Fibroblast of the aortic adventitia (primary cell): ENCODE data around the gene NTN5. TPM values are rescaled to one million over a fixed set of nuclear protein-coding genes. Genes with fewer than 3 reads are reported as not detected.

Experiments
- DNase-seq: peaks from one replicate; pipeline ENCODE4 v3.0.0-alpha.2; 2010; ENCODE audit warnings: low read depth
- H3K4me3 ChIP-seq: 2 replicates; pipeline ENCODE4 v1.5.1; 2011; ENCODE audit warnings: low read depth, mild to moderate bottlenecking, control low read depth, low read length, moderate library complexity
- CTCF ChIP-seq: IDR thresholded peaks from 2 replicates; pipeline ENCODE4 v1.5.1; 2011; ENCODE audit warnings: mild to moderate bottlenecking, low read length, control low read depth, inconsistent platforms; ENCODE audit not compliant: insufficient read depth
- total RNA-seq: library from RNA; depleted of rRNA; stranded (reverse); fragments of >200 nt; gene quantifications from 2 replicates; pipeline ENCODE4 v1.2.3, GENCODE V29; 2012; ENCODE audit warnings: low replicate concordance

NTN5 gene
- total RNA-seq, 1 donor: 0.09 TPM

GRCh38 chr19:48611872-48612271 lies 60.9 kb downstream of the NTN5 start:
- DNase-seq: no peak
- TF ChIP-seq CTCF: no peak
- H3K4me3 ChIP-seq: no peak overlapping the region

Other genes starting within 250 kb of the NTN5 start
- gene GRWD1, start 227.0 kb downstream of the NTN5 start, total RNA-seq: 34.1 and 34.6 TPM in 2 replicates
- 0.54 and 1.3 TPM in 2 replicates for gene KCNJ14, start 217.4 kb downstream of the NTN5 start, total RNA-seq
- 51.3 and 107 TPM in 2 replicates for gene CYTH2, start 203.6 kb downstream of the NTN5 start, total RNA-seq
- gene LMTK3, start 161.2 kb downstream of the NTN5 start, total RNA-seq: not detected in 2 replicates
- gene SULT2B1, start 120.8 kb downstream of the NTN5 start, total RNA-seq: not detected in 2 replicates
- gene SPACA4, start 66.3 kb downstream of the NTN5 start, total RNA-seq: not detected in 2 replicates
- 0.18 TPM in 1 of 2 replicates, not detected in the other for gene FAM83E, start 57.9 kb downstream of the NTN5 start, total RNA-seq
- gene RPL18, start 53.8 kb downstream of the NTN5 start, total RNA-seq: 1,782 and 2,036 TPM in 2 replicates
- gene SPHK2, start 53.5 kb downstream of the NTN5 start, total RNA-seq: 10.9 and 16.3 TPM in 2 replicates
- 20.9 and 48.8 TPM in 2 replicates for gene DBP, start 35.6 kb downstream of the NTN5 start, total RNA-seq
- 2.3 and 14.5 TPM in 2 replicates for gene CA11, start 26.8 kb downstream of the NTN5 start, total RNA-seq
- not detected in 2 replicates for gene FUT2, start 23.0 kb upstream of the NTN5 start, total RNA-seq
- 2.5 and 8.0 TPM in 2 replicates for gene MAMSTR, start 46.7 kb upstream of the NTN5 start, total RNA-seq
- gene RASIP1, start 67.6 kb upstream of the NTN5 start, total RNA-seq: 0.16 and 0.45 TPM in 2 replicates
- not detected in 2 replicates for gene IZUMO1, start 73.9 kb upstream of the NTN5 start, total RNA-seq
- under 0.01 TPM in 1 of 2 replicates, not detected in the other for gene FUT1, start 79.6 kb upstream of the NTN5 start, total RNA-seq
- not detected in 2 replicates for gene FGF21, start 82.5 kb upstream of the NTN5 start, total RNA-seq
- gene BCAT2, start 138.0 kb upstream of the NTN5 start, total RNA-seq: 9.6 and 30.4 TPM in 2 replicates
- 3.6 and 25.5 TPM in 2 replicates for gene HSD17B14, start 163.5 kb upstream of the NTN5 start, total RNA-seq
- gene PLEKHA4, start 195.6 kb upstream of the NTN5 start, total RNA-seq: 28.9 and 44.0 TPM in 2 replicates
- 45.8 and 53.6 TPM in 2 replicates for gene PPP1R15A, start 199.4 kb upstream of the NTN5 start, total RNA-seq
- gene TULP2, start 225.7 kb upstream of the NTN5 start, total RNA-seq: 0.54 TPM in 1 of 2 replicates, not detected in the other
- 267 and 932 TPM in 2 replicates for gene NUCB1, start 227.3 kb upstream of the NTN5 start, total RNA-seq